H1 (cell line): ENCODE data around the gene ZDHHC1. TPM values are rescaled to one million over a fixed set of nuclear protein-coding genes. Genes with fewer than 3 reads are reported as not detected.

Source experiments
- CTCF ChIA-PET: fragments of 300-600 bp; sonication (Branson Sonifier 250); formaldehyde crosslinking; loops from one replicate; lab custom pipeline; 2021; ENCODE audit not compliant: partially characterized antibody; lab: Charles Lee
- POLR2A ChIA-PET: fragments of 300-600 bp; sonication (Branson Sonifier 250); formaldehyde crosslinking; loops from one replicate; lab custom pipeline; 2021; ENCODE audit warnings: inconsistent platforms; ENCODE audit not compliant: partially characterized antibody; lab: Charles Lee
- DNase-seq, 2 experiments: peaks; one replicate each; pipeline versions ENCODE4 v3.0.0 to v3.0.0-alpha.2; 2010 to 2022; ENCODE audit warnings: low spot score in 2 of 2, low read depth in 1 of 2, mixed read lengths in 1 of 2
- FAIRE-seq: peaks from 2 replicates; lab custom pipeline; 2011; peaks lifted over from hg19 to GRCh38; lab: Jason Lieb, UNC
- H2AFZ ChIP-seq: 2 replicates; pipeline ENCODE4 v1.8.1; 2012; ENCODE audit warnings: low read length, inconsistent platforms
- H2AK5ac ChIP-seq: 2 replicates; pipeline ENCODE4 v1.6.1; 2013; ENCODE audit warnings: low read depth, low read length
- H2BK120ac ChIP-seq: replicated peaks from 2 replicates; pipeline ENCODE3; 2013; ENCODE audit warnings: low read depth, low read length, inconsistent platforms
- H2BK12ac ChIP-seq: 2 replicates; pipeline ENCODE4 v1.6.1; 2013; ENCODE audit warnings: low read depth, low read length
- H2BK15ac ChIP-seq: 2 replicates; pipeline ENCODE4 v1.6.1; 2013; ENCODE audit warnings: low read length
- H2BK20ac ChIP-seq: 2 replicates; pipeline ENCODE4 v1.6.1; 2013; ENCODE audit warnings: low read length
- H2BK5ac ChIP-seq: 2 replicates; pipeline ENCODE4 v1.6.1; 2013; ENCODE audit warnings: low read depth, low read length
- H3K14ac ChIP-seq: 2 replicates; pipeline ENCODE4 v1.6.1; 2013; ENCODE audit warnings: inconsistent platforms; ENCODE audit not compliant: insufficient read length
- H3K18ac ChIP-seq: 2 replicates; pipeline ENCODE4 v1.6.1; 2013; ENCODE audit warnings: low read length; ENCODE audit errors: extremely low read depth
- H3K23ac ChIP-seq: 2 replicates; pipeline ENCODE4 v1.6.1; 2013; ENCODE audit warnings: inconsistent platforms; ENCODE audit not compliant: insufficient read length
- H3K23me2 ChIP-seq: 2 replicates; pipeline ENCODE4 v1.6.1; 2013; ENCODE audit warnings: low read depth, low read length
- H3K27ac ChIP-seq: 2 replicates; pipeline ENCODE4 v1.6.1; 2011; ENCODE audit warnings: low read depth, low read length, inconsistent platforms
- H3K27me3 ChIP-seq, 4 experiments: replicated peaks in 1 of 4; 1 replicate in 1 of 4; 2 replicates in 3 of 4; pipeline versions ENCODE4 v1.6.1 to v1.8.1; 2011 to 2013; ENCODE audit warnings: low read length in 3 of 4, mild to moderate bottlenecking in 3 of 4, inconsistent platforms in 2 of 4, mixed read lengths in 2 of 4, moderate library complexity in 1 of 4; ENCODE audit not compliant: control insufficient read depth in 3 of 4, insufficient read depth in 3 of 4; ENCODE audit errors: extremely low read depth in 1 of 4
- H3K36me3 ChIP-seq, 4 experiments: 2 replicates each; pipeline versions ENCODE4 v1.6.1 to v1.8.1; 2011 to 2013; ENCODE audit warnings: mild to moderate bottlenecking in 4 of 4, low read length in 3 of 4, moderate library complexity in 2 of 4, control low read depth in 1 of 4, inconsistent platforms in 1 of 4; ENCODE audit not compliant: insufficient read depth in 4 of 4, control insufficient read depth in 2 of 4
- H3K4ac ChIP-seq: replicated peaks from 2 replicates; pipeline ENCODE3; 2013; ENCODE audit warnings: low read length, low read depth, mixed read lengths, inconsistent platforms; ENCODE audit not compliant: insufficient read length
- H3K4me1 ChIP-seq, 4 experiments: replicated peaks in 1 of 4; 1 replicate in 1 of 4; 2 replicates in 3 of 4; pipeline versions ENCODE4 v1.6.1 to v1.8.1; 2011 to 2013; ENCODE audit warnings: low read length in 3 of 4, inconsistent platforms in 2 of 4, mixed read lengths in 1 of 4; ENCODE audit not compliant: insufficient read depth in 4 of 4, control insufficient read depth in 3 of 4
- H3K4me2 ChIP-seq, 2 experiments: 2 replicates each; pipeline versions ENCODE4 v1.6.1 to v1.8.1; 2011 to 2013; ENCODE audit warnings: low read depth in 2 of 2, low read length in 2 of 2, control low read depth in 1 of 2, inconsistent platforms in 1 of 2, mild to moderate bottlenecking in 1 of 2; ENCODE audit not compliant: insufficient read depth in 1 of 2
- H3K4me3 ChIP-seq, 4 experiments: fragments of 200-600, 300-600 bp in 1 of 4; sonication (generic), shearing (Covaris generic), sonication (Bioruptor Twin) in 1 of 4; 2 replicates each; pipeline versions ENCODE4 v1.5.1 to v1.8.1; 2011 to 2016; ENCODE audit warnings: low read length in 4 of 4, low read depth in 3 of 4, control low read depth in 2 of 4, inconsistent platforms in 2 of 4, mild to moderate bottlenecking in 2 of 4, mixed read lengths in 1 of 4, moderate library complexity in 1 of 4; ENCODE audit not compliant: insufficient read depth in 2 of 4; ENCODE audit errors: extremely low read depth in 1 of 4
- H3K56ac ChIP-seq: replicated peaks from 2 replicates; pipeline ENCODE3; 2013; ENCODE audit warnings: low read depth, mild to moderate bottlenecking, mixed read lengths, low read length, inconsistent platforms; ENCODE audit not compliant: insufficient read length
- H3K79me1 ChIP-seq: 2 replicates; pipeline ENCODE4 v1.6.1; 2013; ENCODE audit warnings: low read depth, low read length, control low read depth
- H3K79me2 ChIP-seq, 2 experiments: 2 replicates each; pipeline versions ENCODE4 v1.6.1 to v1.8.1; 2012 to 2013; ENCODE audit warnings: low read length in 2 of 2, mild to moderate bottlenecking in 2 of 2, inconsistent platforms in 1 of 2; ENCODE audit not compliant: insufficient read depth in 2 of 2, control insufficient read depth in 1 of 2
- H3K9ac ChIP-seq, 4 experiments: replicated peaks in 1 of 4; 1 replicate in 1 of 4; 2 replicates in 3 of 4; pipeline versions ENCODE4 v1.6.1 to v1.8.1; 2011 to 2013; ENCODE audit warnings: low read depth in 3 of 4, low read length in 3 of 4, control low read depth in 2 of 4, mild to moderate bottlenecking in 2 of 4, moderate library complexity in 2 of 4, inconsistent platforms in 1 of 4; ENCODE audit errors: extremely low read depth in 1 of 4
- H3K9me3 ChIP-seq, 2 experiments: 2 replicates each; pipeline versions ENCODE4 v1.6.1 to v1.8.1; 2012 to 2013; ENCODE audit warnings: mild to moderate bottlenecking in 2 of 2, moderate library complexity in 2 of 2, control low read depth in 1 of 2, inconsistent platforms in 1 of 2, low read depth in 1 of 2, low read length in 1 of 2, mixed read lengths in 1 of 2; ENCODE audit not compliant: insufficient read depth in 2 of 2
- H4K20me1 ChIP-seq, 2 experiments: replicated peaks in 1 of 2; 2 replicates each; pipeline versions ENCODE3 to v1.8.1; 2011 to 2013; ENCODE audit warnings: inconsistent platforms in 2 of 2, low read length in 2 of 2, mild to moderate bottlenecking in 1 of 2; ENCODE audit not compliant: insufficient read depth in 2 of 2, control insufficient read depth in 1 of 2
- H4K5ac ChIP-seq: 2 replicates; pipeline ENCODE4 v1.6.1; 2013; ENCODE audit warnings: low read length, low read depth, mixed read lengths, inconsistent platforms; ENCODE audit not compliant: insufficient read length
- H4K8ac ChIP-seq: 2 replicates; pipeline ENCODE4 v1.8.0; 2013; ENCODE audit warnings: mild to moderate bottlenecking, moderate library complexity, low read length, inconsistent platforms; ENCODE audit not compliant: insufficient read depth; ENCODE audit errors: extremely low read depth
- H4K91ac ChIP-seq: replicated peaks from 2 replicates; pipeline ENCODE3; 2013; ENCODE audit warnings: low read length, mixed read lengths, inconsistent platforms; ENCODE audit not compliant: insufficient read length
- POLR2AphosphoS5 ChIP-seq: IDR thresholded peaks from 2 replicates; pipeline ENCODE4 v1.6.1; 2011; ENCODE audit warnings: low read depth, low read length
- SUZ12 ChIP-seq: fragments of 200-600 bp; sonication (generic); IDR thresholded peaks from 2 replicates; pipeline ENCODE4 v1.6.1; 2012; ENCODE audit warnings: mild to moderate bottlenecking, inconsistent platforms, low read length, moderate library complexity, mixed read lengths
- TAF1 ChIP-seq: IDR thresholded peaks from 2 replicates; pipeline ENCODE4 v1.6.1; 2011; ENCODE audit warnings: mild to moderate bottlenecking, low read depth, low read length
- WGBS, 2 experiments: shearing (Covaris generic) in 1 of 2; methylation state at CpG; one replicate each; pipeline versions ENCODE4 v1.1.6 to v1.1.7; 2013 to 2015; ENCODE audit warnings: low lambda C conversion rate in 2 of 2, mixed read lengths in 2 of 2, inconsistent platforms in 1 of 2, low coverage in 1 of 2, missing lambda C conversion rate in 1 of 2; ENCODE audit not compliant: insufficient replicate concordance in 2 of 2, insufficient coverage in 1 of 2, insufficient read length in 1 of 2; ENCODE audit errors: extremely low coverage in 1 of 2, missing lambda C conversion rate in 1 of 2; 5-methylcytosine and 5-hydroxymethylcytosine counted together
- polyA plus RNA-seq, 7 experiments: library from polyadenylated mRNA; depleted of rRNA in 3 of 7; stranded (reverse) in 5 of 7; unstranded in 2 of 7; fragments of >200 nt in 5 of 7; fragments of 200-250 nt in 2 of 7; gene quantifications; 1 replicate in 5 of 7; 2 replicates in 1 of 7; 4 replicates in 1 of 7; pipeline versions ENCODE4 v1.2.1 to v1.2.3, GENCODE V29; 2011 to 2013; ENCODE audit warnings: missing spikeins in 2 of 7, mixed read lengths in 2 of 7
- total RNA-seq: library from RNA; stranded (reverse); fragmentation: NEBNext Ultra II Directional; extraction: Animal tissue kit (Norgen Biotek cat#: 25700); gene quantifications from 2 replicates; pipeline ENCODE4 v1.2.1, GENCODE V29; 2021

Gene ZDHHC1
- total and polyA plus RNA-seq, 2 of the 8 experiments (the other 6 are each of a cell fraction or from before 2014, with no cell fraction given) = 3.1 to 4.9 TPM

GRCh38 chr16:67433131-67433719 lies 16.9 kb upstream of the ZDHHC1 start:
- Histone ChIP-seq H2BK5ac (peak overlapping the region; percentile 1; the same call in 1 of the 2 replicates), H3K27ac (no peak overlapping the region), H3K4me2 (peak overlapping the region; percentile 55 to 87), H3K56ac (no peak overlapping the region), H3K4ac (no peak overlapping the region), H4K5ac (no peak overlapping the region), H2BK15ac (peak overlapping the region; percentile 83), H3K18ac (0 out of 2 replicates have a peak overlapping the region, but pooled peaks have one; percentile 27), H2BK20ac (no peak overlapping the region), H4K8ac (no peak overlapping the region), H3K36me3 (peaks cover 3 to 10% (median 6%) of the 10 kb centered on the region in 4 experiments; a peak in 7 of 8 replicates), H3K79me1 (peaks cover 10% of the 10 kb centered on the region; the same call in 1 of the 2 replicates), H3K27me3 (peaks cover 0 to 19% (median 15%) of the 10 kb centered on the region in 4 experiments; a peak in 6 of 7 replicates), H2AFZ (no peak overlapping the region), H2BK12ac (peak overlapping the region; percentile 18; the same call in 1 of the 2 replicates), H3K79me2 (no peaks in the 10 kb centered on the region; a peak in 1 of 4 replicates), H3K23ac (no peak overlapping the region), H3K4me3 (peak overlapping the region in 1 of 4 experiments; percentile 86; a peak in 1 of 8 replicates), H4K20me1 (peaks cover 0 to 8% of the 10 kb centered on the region in 2 experiments), H3K9ac (peak overlapping the region in 1 of 4 experiments; percentile 31; a peak in 2 of 7 replicates), H3K4me1 (peaks cover 0 to 34% (median 29%) of the 10 kb centered on the region in 4 experiments; a peak in 6 of 7 replicates), H3K14ac (no peak overlapping the region), H3K9me3 (no peaks in the 10 kb centered on the region), H3K23me2 (peaks cover 17% of the 10 kb centered on the region; the same call in 1 of the 2 replicates), H4K91ac (peak overlapping the region; percentile 22), H2BK120ac (no peak overlapping the region), H2AK5ac (no peak overlapping the region; the same call in 1 of the 2 replicates)
- DNase-seq (no peak), FAIRE-seq (no peak)
- ChIA-PET POLR2A (interaction anchor here (1.0 to 7.3 kb wide), 2 partner anchors 9 to 11 kb away, joined by 3 to 67 read pairs; no protein-coding TSS in a partner anchor), CTCF (interaction anchor here (0.6 to 28.4 kb wide), 10 partner anchors 7 to 212 kb away, joined by 3 to 683 read pairs (median 4); no protein-coding TSS in a partner anchor)
- TF ChIP-seq SUZ12 = no peak
- no peak for TF ChIP-seq TAF1
- TF ChIP-seq POLR2AphosphoS5 = no peak
- WGBS, 2 experiments = 90% methylated on average over 5 of the region's 5 CpGs; no CpG with 5 or more reads in 1 of the 2 experiments
